HS-5 (cell line): ENCODE data around the gene SHISA9.
"Not testable (repeated sequence)": the region's sequence is repeated elsewhere in the genome, so short reads cannot be mapped to it uniquely, and the experiment has no call there.

Experiments used
- DNase-seq: peaks from one replicate; pipeline ENCODE4 v3.0.0-alpha.2; 2012; ENCODE audit warnings: low read depth

SHISA9 gene

GRCh38 chr16:12900156-12900555 is 1.2 kb upstream of the SHISA9 start:
- no peak for DNase-seq

GRCh38 chr16:12900599-12901203 is 697 bp upstream of the SHISA9 start:
- DNase-seq = no peak

- DNase-seq = no peak
Observed at GRCh38 chr16:12901204-12901596, 198 bp upstream of the SHISA9 start.

- DNase-seq = no peak
Observed at GRCh38 chr16:12902511-12903372, 1.3 kb downstream of the SHISA9 start.

GRCh38 chr16:12903407-12904328 is 2.3 kb downstream of the SHISA9 start:
- DNase-seq = no peak

- DNase-seq = no peak
Observed at GRCh38 chr16:12904329-12904671, 2.9 kb downstream of the SHISA9 start.

- no peak for DNase-seq
Observed at GRCh38 chr16:12906271-12906670, 4.9 kb downstream of the SHISA9 start.

- DNase-seq = no peak
Observed at GRCh38 chr16:12906765-12907516, 5.5 kb downstream of the SHISA9 start.

GRCh38 chr16:12907670-12908233 is 6.4 kb downstream of the SHISA9 start:
- DNase-seq = no peak

- no peak for DNase-seq
Observed at GRCh38 chr16:12917246-12917645, 15.8 kb downstream of the SHISA9 start.

GRCh38 chr16:12917653-12918052 is 16.3 kb downstream of the SHISA9 start:
- DNase-seq = no peak

GRCh38 chr16:12920739-12921138 is 19.3 kb downstream of the SHISA9 start:
- DNase-seq = no peak

- not testable (repeated sequence) for DNase-seq
Observed at GRCh38 chr16:12923640-12924039, 22.2 kb downstream of the SHISA9 start.

- DNase-seq = no peak
Observed at GRCh38 chr16:12925026-12925800, 23.8 kb downstream of the SHISA9 start.

- no peak for DNase-seq
Observed at GRCh38 chr16:12927591-12927990, 26.2 kb downstream of the SHISA9 start.

- no peak for DNase-seq
Observed at GRCh38 chr16:12930881-12931280, 29.5 kb downstream of the SHISA9 start.

- no peak for DNase-seq
Observed at GRCh38 chr16:12936391-12936790, 35.0 kb downstream of the SHISA9 start.

- DNase-seq = no peak
Observed at GRCh38 chr16:12941896-12942295, 40.5 kb downstream of the SHISA9 start.

GRCh38 chr16:12942861-12943260 is 41.5 kb downstream of the SHISA9 start:
- DNase-seq = no peak

- no peak for DNase-seq
Observed at GRCh38 chr16:12944300-12944699, 42.9 kb downstream of the SHISA9 start.

- no peak for DNase-seq
Observed at GRCh38 chr16:12951392-12951791, 50.0 kb downstream of the SHISA9 start.
